IPS-18a (cell line): Measurements from ENCODE around the gene EHMT1.
A peak's percentile ranks its signal among the peaks of the same experiment; 100 is the strongest.

Experiments
- H3K27ac ChIP-seq: one replicate; pipeline ENCODE4 v1.5.1; 2013; ENCODE audit warnings: low read length
- H3K27me3 ChIP-seq: one replicate; pipeline ENCODE4 v1.6.1; 2013; ENCODE audit warnings: mild to moderate bottlenecking, low read length; ENCODE audit not compliant: control insufficient read depth, insufficient read depth
- H3K36me3 ChIP-seq: one replicate; pipeline ENCODE4 v1.6.1; 2013; ENCODE audit warnings: low read depth, low read length; ENCODE audit not compliant: control insufficient read depth
- H3K4me1 ChIP-seq: one replicate; pipeline ENCODE4 v1.6.1; 2013; ENCODE audit warnings: low read depth, low read length; ENCODE audit not compliant: control insufficient read depth
- H3K4me3 ChIP-seq: one replicate; pipeline ENCODE4 v1.5.1; 2013; ENCODE audit warnings: low read length
- H3K9ac ChIP-seq: one replicate; pipeline ENCODE4 v1.6.1; 2013; ENCODE audit warnings: mild to moderate bottlenecking, low read length, moderate library complexity
- H3K9me3 ChIP-seq: one replicate; pipeline ENCODE4 v1.6.1; 2013; ENCODE audit warnings: low read depth, low read length; ENCODE audit not compliant: control insufficient read depth

The EHMT1 gene

GRCh38 chr9:137618105-137619067 is at the start of gene EHMT1:
Gene EHMT1, plus strand, starts transcription at chr9:137619005. Its CDS starts 24 bp downstream, at chr9:137619029.
- Histone ChIP-seq H3K4me3 (peak within 1 kb of the TSS; percentile 97), H3K27me3 (no peaks in the 10 kb centered on the region), H3K36me3 (peaks cover 19% of the 10 kb centered on the region), H3K4me1 (peaks cover 11% of the 10 kb centered on the region), H3K9ac (peak within 1 kb of the TSS; percentile 92), H3K27ac (peak within 1 kb of the TSS; percentile 76), H3K9me3 (no peaks in the 10 kb centered on the region)

- Histone ChIP-seq H3K9ac (no peak overlapping the region), H3K4me3 (no peak overlapping the region), H3K9me3 (no peaks in the 10 kb centered on the region), H3K27me3 (no peaks in the 10 kb centered on the region), H3K36me3 (peaks cover 25% of the 10 kb centered on the region), H3K4me1 (no peaks in the 10 kb centered on the region), H3K27ac (no peak overlapping the region)
These were observed 49.1 kb upstream of the EHMT1 start for GRCh38 chr9:137569609-137570203.

GRCh38 chr9:137570566-137570965 is 48.2 kb upstream of the EHMT1 start:
- no peaks in the 10 kb centered on the region for H3K27me3 ChIP-seq
- H3K36me3 ChIP-seq, result peaks cover 26% of the 10 kb centered on the region

DNA sequence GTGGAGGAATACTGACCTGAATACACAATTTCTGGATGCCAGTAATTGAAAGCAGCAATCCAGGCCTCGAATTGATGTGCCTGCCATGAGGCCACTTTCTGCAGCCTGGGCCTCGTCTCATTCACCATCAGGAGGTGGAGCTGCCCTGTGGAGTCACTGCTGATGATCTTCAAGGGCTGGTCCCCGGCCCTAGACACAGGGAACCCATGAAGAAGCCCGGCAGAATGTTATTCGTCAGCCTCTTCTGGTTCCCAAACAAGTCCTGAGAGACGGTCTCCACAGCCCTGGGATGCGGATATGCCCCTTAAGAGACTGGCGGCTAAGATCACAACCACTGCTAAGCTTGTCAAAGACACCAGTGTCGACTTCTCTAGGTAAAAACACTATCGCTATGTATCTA is 44.6 kb upstream of the EHMT1 start:
- peaks cover 29% of the 10 kb centered on the region for H3K36me3 ChIP-seq
- H3K27me3 ChIP-seq, result no peaks in the 10 kb centered on the region
- H3K4me1 ChIP-seq, result peaks cover 6% of the 10 kb centered on the region
- H3K9ac ChIP-seq, result no peak overlapping the region
- H3K4me3 ChIP-seq, result no peak overlapping the region
- no peaks in the 10 kb centered on the region for H3K9me3 ChIP-seq
- no peak overlapping the region for H3K27ac ChIP-seq

More at GRCh38 chr9:137570566-137570965, 48.2 kb upstream of the EHMT1 start:
- Histone ChIP-seq H3K9me3 (no peaks in the 10 kb centered on the region), H3K27ac (no peak overlapping the region), H3K9ac (no peak overlapping the region), H3K4me1 (no peaks in the 10 kb centered on the region), H3K4me3 (no peak overlapping the region)

DNA sequence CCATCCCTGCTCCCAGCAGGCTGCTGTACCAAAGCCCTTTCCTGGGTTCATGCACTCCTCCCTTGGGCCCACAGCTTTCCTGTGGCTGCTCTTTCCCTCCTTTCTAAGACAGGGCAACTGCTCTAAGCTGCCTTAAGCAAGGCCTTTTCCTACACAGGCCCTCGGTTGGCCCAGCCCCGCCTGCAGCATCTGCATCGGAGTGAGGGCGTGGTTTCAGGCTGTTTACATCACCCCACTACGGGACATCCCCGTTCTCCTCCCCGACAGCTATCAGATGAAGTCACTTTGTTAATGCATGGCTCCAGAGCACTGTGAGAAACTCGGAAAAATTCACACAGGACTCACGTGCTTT is 43.5 kb upstream of the EHMT1 start:
- no peak overlapping the region for H3K27ac ChIP-seq
- H3K4me1 ChIP-seq, result peaks cover 6% of the 10 kb centered on the region
- H3K9ac ChIP-seq, result no peak overlapping the region
- no peak overlapping the region for H3K4me3 ChIP-seq
- H3K9me3 ChIP-seq, result no peaks in the 10 kb centered on the region
- H3K27me3 ChIP-seq, result no peaks in the 10 kb centered on the region
- H3K36me3 ChIP-seq, result peaks cover 29% of the 10 kb centered on the region

DNA sequence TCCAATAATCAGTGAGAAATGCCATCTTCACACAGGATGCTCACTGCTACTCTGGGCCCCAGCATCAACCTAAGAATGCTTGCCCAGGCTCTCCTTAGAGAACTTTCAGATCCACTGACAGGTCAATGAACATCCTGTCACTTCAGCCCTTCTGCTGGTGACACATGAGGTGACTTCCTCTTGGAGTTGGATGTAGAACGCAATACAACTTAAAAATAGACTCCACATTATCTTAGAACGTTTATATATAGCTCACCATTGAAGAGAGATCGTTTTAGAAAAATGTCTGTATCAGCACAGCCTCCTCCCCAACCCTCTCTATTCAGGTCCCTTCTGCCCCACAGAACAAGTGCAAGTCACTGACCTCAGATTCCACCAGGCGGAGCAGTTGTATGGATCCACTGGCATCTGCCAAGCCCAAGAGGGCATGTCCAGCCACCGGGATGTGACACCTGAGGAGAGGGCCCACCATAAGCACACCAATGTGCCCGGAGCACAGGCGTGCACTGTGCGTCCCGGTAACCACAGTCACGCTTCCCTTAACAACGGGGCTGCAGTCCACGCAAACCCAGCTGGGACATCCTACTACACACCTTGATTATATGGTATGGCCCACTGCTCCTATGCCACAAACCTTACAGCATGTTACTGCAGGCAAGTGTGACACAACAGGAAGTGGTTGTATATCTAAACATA is 42.9 kb upstream of the EHMT1 start:
- H3K4me3 ChIP-seq, result no peak overlapping the region
- H3K36me3 ChIP-seq, result peaks cover 29% of the 10 kb centered on the region
- no peak overlapping the region for H3K9ac ChIP-seq
- H3K4me1 ChIP-seq, result peaks cover 6% of the 10 kb centered on the region
- no peaks in the 10 kb centered on the region for H3K9me3 ChIP-seq
- H3K27me3 ChIP-seq, result no peaks in the 10 kb centered on the region
- no peak overlapping the region for H3K27ac ChIP-seq

GRCh38 chr9:137578518-137579258 is 40.1 kb upstream of the EHMT1 start, which contains the start of gene DPH7:
Gene DPH7, minus strand, starts transcription at chr9:137578925. Its CDS starts 148 bp downstream, at chr9:137578777.
- Histone ChIP-seq H3K4me3 (peak within 1 kb of the TSS; percentile 83), H3K27ac (peak within 1 kb of the TSS; percentile 10), H3K4me1 (peaks cover 6% of the 10 kb centered on the region), H3K9me3 (no peaks in the 10 kb centered on the region), H3K27me3 (no peaks in the 10 kb centered on the region), H3K9ac (peak within 1 kb of the TSS; percentile 68), H3K36me3 (peaks cover 33% of the 10 kb centered on the region)

GRCh38 chr9:137579259-137579604 is 39.6 kb upstream of the EHMT1 start:
- Histone ChIP-seq H3K27ac (no peak overlapping the region), H3K27me3 (no peaks in the 10 kb centered on the region), H3K4me1 (peaks cover 6% of the 10 kb centered on the region), H3K9me3 (no peaks in the 10 kb centered on the region), H3K4me3 (peak overlapping the region; percentile 83), H3K36me3 (peaks cover 28% of the 10 kb centered on the region), H3K9ac (no peak overlapping the region)

DNA sequence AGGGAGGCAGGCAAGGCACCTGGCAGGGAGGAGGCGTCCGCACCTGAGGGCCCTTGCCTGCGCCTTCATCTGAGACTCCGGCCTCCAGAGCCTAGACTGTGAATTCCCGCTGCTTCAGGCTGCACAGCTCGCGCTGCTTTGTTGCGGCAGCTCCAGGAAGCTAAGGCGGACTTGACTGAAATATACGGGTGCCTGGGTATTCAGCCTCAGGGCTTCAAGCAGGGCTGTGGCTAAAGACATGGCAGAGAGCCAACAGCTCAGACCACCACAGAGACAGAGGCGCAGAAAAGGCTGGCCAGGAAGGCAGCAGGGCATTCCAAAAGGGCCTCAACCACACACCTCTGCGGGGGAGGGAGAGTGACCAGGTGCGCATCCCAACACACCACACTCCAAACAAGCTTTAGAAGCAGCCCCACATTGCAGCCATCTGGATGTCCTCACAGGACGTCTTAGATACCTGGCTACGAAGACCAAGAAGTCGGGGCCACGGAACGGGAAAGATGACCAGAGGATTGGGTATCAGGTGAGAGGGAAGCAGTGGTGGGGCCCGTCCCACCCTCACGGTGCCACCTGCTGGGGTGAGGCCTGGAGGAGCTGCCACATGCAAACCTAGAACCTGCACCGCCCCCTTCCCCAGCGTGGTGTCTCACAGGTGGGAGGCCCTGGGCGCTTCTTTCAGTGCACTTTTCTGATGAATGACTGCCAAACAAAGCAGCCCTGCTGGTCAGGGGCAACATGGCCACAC is 38.4 kb upstream of the EHMT1 start:
- Histone ChIP-seq H3K27ac (no peak overlapping the region), H3K9ac (no peak overlapping the region), H3K4me1 (peaks cover 6% of the 10 kb centered on the region), H3K27me3 (no peaks in the 10 kb centered on the region), H3K36me3 (peaks cover 26% of the 10 kb centered on the region), H3K9me3 (no peaks in the 10 kb centered on the region), H3K4me3 (no peak overlapping the region)

DNA sequence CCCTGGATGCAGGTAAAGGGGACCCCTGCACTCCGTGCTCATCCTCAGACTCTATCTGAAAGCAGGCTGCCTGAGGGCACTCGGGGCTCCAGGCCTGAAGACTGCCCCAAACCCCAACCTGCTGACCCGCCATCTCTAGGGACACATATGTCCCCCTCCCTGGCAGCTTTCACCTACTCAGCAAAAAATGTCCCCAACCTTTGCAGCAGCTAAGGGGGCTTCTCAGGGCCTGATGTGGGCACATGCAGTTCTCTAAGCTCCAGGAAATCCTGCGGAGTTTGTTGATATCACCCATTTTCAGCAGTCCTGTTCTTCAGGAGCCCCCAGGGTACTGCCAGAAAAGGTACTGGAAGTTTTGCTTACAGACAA is 37.9 kb upstream of the EHMT1 start:
- Histone ChIP-seq H3K9me3 (no peaks in the 10 kb centered on the region), H3K27me3 (no peaks in the 10 kb centered on the region), H3K36me3 (peaks cover 26% of the 10 kb centered on the region), H3K9ac (no peak overlapping the region), H3K4me3 (no peak overlapping the region), H3K4me1 (peaks cover 6% of the 10 kb centered on the region), H3K27ac (no peak overlapping the region)
